Activated effector memory CD4-positive, alpha-beta T cell treated with anti-CD3 and anti-CD28 coated beads, Interleukin-2, amount 50 U/mL, for 16 hours (primary cell): Measurements from ENCODE around the gene NKX6-1.

ENCODE experiments used
- DNase-seq: peaks from one replicate; pipeline ENCODE4 v3.0.0-alpha.2; 2020

Gene NKX6-1

GRCh38 chr4:84472154-84472553 lies 26.9 kb downstream of the NKX6-1 start:
- no peak for DNase-seq

- no peak for DNase-seq
Observed at GRCh38 chr4:84470204-84470785, 28.8 kb downstream of the NKX6-1 start.

- DNase-seq = no peak
Observed at GRCh38 chr4:84467601-84468000, 31.5 kb downstream of the NKX6-1 start.

GRCh38 chr4:84459783-84460182 lies 39.3 kb downstream of the NKX6-1 start:
- DNase-seq = no peak

- no peak for DNase-seq
Observed at GRCh38 chr4:84456157-84456556, 42.9 kb downstream of the NKX6-1 start.

- no peak for DNase-seq
Observed at GRCh38 chr4:84455697-84456096, 43.4 kb downstream of the NKX6-1 start.

- no peak for DNase-seq
Observed at GRCh38 chr4:84451546-84451945, 47.5 kb downstream of the NKX6-1 start.

- no peak for DNase-seq
Observed at GRCh38 chr4:84443523-84443922, 55.6 kb downstream of the NKX6-1 start.

GRCh38 chr4:84442778-84443177 lies 56.3 kb downstream of the NKX6-1 start:
- no peak for DNase-seq
